ENCODE measurements around the gene APPBP2. TPM values are rescaled to one million over a fixed set of nuclear protein-coding genes. Genes with fewer than 3 reads are reported as not detected.

APPBP2 gene
- total RNA-seq, 1 experiment from 2014 or later: 25.3 TPM

DNA sequence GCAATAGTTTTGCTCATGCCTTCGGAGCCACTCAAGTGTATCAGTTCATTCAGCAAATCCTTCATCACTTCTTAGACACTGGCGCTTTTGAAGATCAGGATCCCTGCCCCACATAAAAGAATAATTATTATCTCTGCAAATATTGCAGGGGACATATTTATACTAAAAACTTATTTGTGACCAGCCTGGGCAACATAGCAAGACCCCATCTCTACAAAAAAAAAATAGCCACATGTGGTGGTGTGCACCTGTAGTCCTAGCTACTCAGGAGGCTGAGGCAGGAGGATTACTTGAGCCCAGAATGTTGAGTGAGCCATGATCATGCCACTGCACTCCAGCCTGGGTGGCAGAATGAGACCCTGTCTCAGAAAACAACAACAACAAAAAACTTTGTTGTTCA is 1.7 kb upstream of the APPBP2 start:
- Mint-ChIP-seq H3K4me1 (ENCODE audit: low read depth, unreplicated experiment) (no peaks in the 10 kb centered on the region), H3K27ac (ENCODE audit: unreplicated experiment) (no peak overlapping the region), H3K27me3 (ENCODE audit: insufficient read depth, unreplicated experiment) (no peaks in the 10 kb centered on the region), H3K4me3 (ENCODE audit: unreplicated experiment) (no peak overlapping the region), H3K36me3 (ENCODE audit: insufficient read depth, unreplicated experiment) (peaks cover 15% of the 10 kb centered on the region), H3K9me3 (ENCODE audit: unreplicated experiment) (no peaks in the 10 kb centered on the region)
- TF ChIP-seq, protein P1, sequence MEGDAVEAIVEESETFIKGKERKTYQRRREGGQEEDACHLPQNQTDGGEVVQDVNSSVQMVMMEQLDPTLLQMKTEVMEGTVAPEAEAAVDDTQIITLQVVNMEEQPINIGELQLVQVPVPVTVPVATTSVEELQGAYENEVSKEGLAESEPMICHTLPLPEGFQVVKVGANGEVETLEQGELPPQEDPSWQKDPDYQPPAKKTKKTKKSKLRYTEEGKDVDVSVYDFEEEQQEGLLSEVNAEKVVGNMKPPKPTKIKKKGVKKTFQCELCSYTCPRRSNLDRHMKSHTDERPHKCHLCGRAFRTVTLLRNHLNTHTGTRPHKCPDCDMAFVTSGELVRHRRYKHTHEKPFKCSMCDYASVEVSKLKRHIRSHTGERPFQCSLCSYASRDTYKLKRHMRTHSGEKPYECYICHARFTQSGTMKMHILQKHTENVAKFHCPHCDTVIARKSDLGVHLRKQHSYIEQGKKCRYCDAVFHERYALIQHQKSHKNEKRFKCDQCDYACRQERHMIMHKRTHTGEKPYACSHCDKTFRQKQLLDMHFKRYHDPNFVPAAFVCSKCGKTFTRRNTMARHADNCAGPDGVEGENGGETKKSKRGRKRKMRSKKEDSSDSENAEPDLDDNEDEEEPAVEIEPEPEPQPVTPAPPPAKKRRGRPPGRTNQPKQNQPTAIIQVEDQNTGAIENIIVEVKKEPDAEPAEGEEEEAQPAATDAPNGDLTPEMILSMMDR (IDR thresholded peaks at IDR 0.05; ENCODE audit: insufficient read depth in 1 of 2, low read depth in 1 of 2, low read length in 1 of 2, severe bottlenecking in 1 of 2, unreplicated experiment in 1 of 2): no peak
- CTCF ChIA-PET: interaction anchor here (1.3 kb wide), 1 partner anchor 42 kb away, joined by 4 read pairs; no protein-coding TSS in a partner anchor
- POLR2A ChIA-PET: no interaction called here
- DNase-seq: no peak
- H3K9me3 ChIP-seq: no peaks in the 10 kb centered on the region
- no peaks in the 10 kb centered on the region for H3K27me3 ChIP-seq (replicated peaks; ENCODE audit: control insufficient read depth, insufficient read depth, low read length)
- peaks cover 11% of the 10 kb centered on the region for H3K4me1 ChIP-seq
- no TSS peak for BruUV-seq (replicated peaks)
- H3K4me3 ChIP-seq (ENCODE audit: low read depth, low read length): no peak overlapping the region
- H3K36me3 ChIP-seq (ENCODE audit: control insufficient read depth, insufficient read depth, low read length): no peaks in the 10 kb centered on the region
- intact Hi-C loops (cut with micrococcal nuclease; ENCODE audit: unreplicated experiment): no loop called here

DNA sequence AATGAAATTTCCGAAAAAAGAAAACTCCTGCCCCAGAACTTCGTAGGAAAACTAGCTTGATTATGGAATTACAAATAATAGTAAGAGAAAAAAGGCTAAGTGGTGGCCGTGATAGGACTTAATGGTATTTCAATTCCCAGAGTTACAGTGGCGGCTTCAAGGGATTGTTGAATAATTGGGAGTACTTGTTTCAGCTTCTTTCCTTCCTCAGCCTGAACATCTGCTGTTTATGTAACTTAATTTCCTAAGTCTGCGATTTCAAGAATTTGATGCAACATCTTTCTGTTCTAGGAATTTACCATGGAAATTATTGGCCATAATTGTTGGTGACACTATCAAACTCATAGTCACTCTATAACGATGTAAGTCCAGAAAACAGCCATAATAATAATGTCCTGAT is 684 bp upstream of the APPBP2 start:
- H3K4me1 ChIP-seq: peaks cover 11% of the 10 kb centered on the region
- no peaks in the 10 kb centered on the region for H3K9me3 ChIP-seq
- BruUV-seq (replicated peaks): no TSS peak
- Mint-ChIP-seq H3K4me3 (ENCODE audit: unreplicated experiment) (peak overlapping the region; percentile 96), H3K4me1 (ENCODE audit: low read depth, unreplicated experiment) (no peaks in the 10 kb centered on the region), H3K27me3 (ENCODE audit: insufficient read depth, unreplicated experiment) (no peaks in the 10 kb centered on the region), H3K36me3 (ENCODE audit: insufficient read depth, unreplicated experiment) (peaks cover 21% of the 10 kb centered on the region), H3K9me3 (ENCODE audit: unreplicated experiment) (no peaks in the 10 kb centered on the region), H3K27ac (ENCODE audit: unreplicated experiment) (peak overlapping the region; percentile 96)
- intact Hi-C loops (cut with micrococcal nuclease; ENCODE audit: unreplicated experiment): no loop called here
- H3K27me3 ChIP-seq (replicated peaks; ENCODE audit: control insufficient read depth, insufficient read depth, low read length): no peaks in the 10 kb centered on the region
- ChIA-PET POLR2A (interaction anchor here (0.6 to 2.1 kb wide), 6 partner anchors 18 to 405 kb away, joined by 3 to 18 read pairs (median 4); partner anchors contain the start of genes PPM1D and USP32), CTCF (interaction anchor here (0.8 to 1.3 kb wide), 3 partner anchors 43 to 112 kb away, joined by 3 to 13 read pairs (median 4); no protein-coding TSS in a partner anchor)
- no peaks in the 10 kb centered on the region for H3K36me3 ChIP-seq (ENCODE audit: control insufficient read depth, insufficient read depth, low read length)
- TF ChIP-seq, protein P1 (IDR thresholded peaks at IDR 0.05; ENCODE audit: insufficient read depth in 1 of 2, low read depth in 1 of 2, low read length in 1 of 2, severe bottlenecking in 1 of 2, unreplicated experiment in 1 of 2): no peak
- no peak for DNase-seq
- H3K4me3 ChIP-seq (ENCODE audit: low read depth, low read length): peak overlapping the region; percentile 87

DNA sequence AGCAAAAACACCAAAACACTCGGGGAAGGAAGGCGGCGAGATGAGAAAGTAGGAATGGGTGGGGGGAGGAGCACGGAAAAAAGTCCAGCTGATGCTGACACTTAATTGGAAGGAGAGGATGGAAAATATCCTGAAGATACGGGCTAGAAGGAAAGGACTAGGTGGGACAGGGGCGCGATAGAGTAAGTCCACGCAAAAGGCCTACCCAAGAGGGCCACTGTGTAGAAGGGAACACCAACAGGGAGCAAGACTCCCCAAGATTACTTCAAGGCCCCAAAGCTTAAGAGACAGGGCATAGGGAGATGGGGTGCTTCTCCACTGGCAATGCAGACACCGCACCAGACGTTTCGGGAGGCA is 736 bp downstream of the APPBP2 start:
- TF ChIP-seq, protein P1 (IDR thresholded peaks at IDR 0.05; ENCODE audit: insufficient read depth in 1 of 2, low read depth in 1 of 2, low read length in 1 of 2, severe bottlenecking in 1 of 2, unreplicated experiment in 1 of 2): no peak
- Mint-ChIP-seq H3K4me3 (ENCODE audit: unreplicated experiment) (peak overlapping the region; percentile 96), H3K27me3 (ENCODE audit: insufficient read depth, unreplicated experiment) (no peaks in the 10 kb centered on the region), H3K9me3 (ENCODE audit: unreplicated experiment) (no peaks in the 10 kb centered on the region), H3K4me1 (ENCODE audit: low read depth, unreplicated experiment) (no peaks in the 10 kb centered on the region), H3K27ac (ENCODE audit: unreplicated experiment) (peak overlapping the region; percentile 96), H3K36me3 (ENCODE audit: insufficient read depth, unreplicated experiment) (peaks cover 29% of the 10 kb centered on the region)
- no peaks in the 10 kb centered on the region for H3K27me3 ChIP-seq (replicated peaks; ENCODE audit: control insufficient read depth, insufficient read depth, low read length)
- no peaks in the 10 kb centered on the region for H3K9me3 ChIP-seq
- CTCF ChIA-PET: interaction anchor here (1.4 kb wide), 1 partner anchor 74 kb away, joined by 4 read pairs; the partner anchor contains the start of gene PPM1D
- no peak for DNase-seq
- peak overlapping the region; percentile 87 for H3K4me3 ChIP-seq (ENCODE audit: low read depth, low read length)
- intact Hi-C loops (cut with micrococcal nuclease; ENCODE audit: unreplicated experiment): loop anchor here (1.0 kb wide), 1 partner anchor 76 kb away; no protein-coding TSS in a partner anchor
- H3K36me3 ChIP-seq (ENCODE audit: control insufficient read depth, insufficient read depth, low read length): no peaks in the 10 kb centered on the region
- POLR2A ChIA-PET: interaction anchor here (2.1 kb wide), 1 partner anchor 74 kb away, joined by 18 read pairs; the partner anchor contains the start of gene PPM1D
- H3K4me1 ChIP-seq: peaks cover 11% of the 10 kb centered on the region
- BruUV-seq (replicated peaks): no TSS peak

Data from Caco-2 (cell line).